ENCODE data around the gene HRNR.

The HRNR gene

GRCh38 chr1:152188673-152189591 is 35.1 kb downstream of the HRNR start:
- DNase-seq (ENCODE audit: low read depth): peak; percentile 53

DNA sequence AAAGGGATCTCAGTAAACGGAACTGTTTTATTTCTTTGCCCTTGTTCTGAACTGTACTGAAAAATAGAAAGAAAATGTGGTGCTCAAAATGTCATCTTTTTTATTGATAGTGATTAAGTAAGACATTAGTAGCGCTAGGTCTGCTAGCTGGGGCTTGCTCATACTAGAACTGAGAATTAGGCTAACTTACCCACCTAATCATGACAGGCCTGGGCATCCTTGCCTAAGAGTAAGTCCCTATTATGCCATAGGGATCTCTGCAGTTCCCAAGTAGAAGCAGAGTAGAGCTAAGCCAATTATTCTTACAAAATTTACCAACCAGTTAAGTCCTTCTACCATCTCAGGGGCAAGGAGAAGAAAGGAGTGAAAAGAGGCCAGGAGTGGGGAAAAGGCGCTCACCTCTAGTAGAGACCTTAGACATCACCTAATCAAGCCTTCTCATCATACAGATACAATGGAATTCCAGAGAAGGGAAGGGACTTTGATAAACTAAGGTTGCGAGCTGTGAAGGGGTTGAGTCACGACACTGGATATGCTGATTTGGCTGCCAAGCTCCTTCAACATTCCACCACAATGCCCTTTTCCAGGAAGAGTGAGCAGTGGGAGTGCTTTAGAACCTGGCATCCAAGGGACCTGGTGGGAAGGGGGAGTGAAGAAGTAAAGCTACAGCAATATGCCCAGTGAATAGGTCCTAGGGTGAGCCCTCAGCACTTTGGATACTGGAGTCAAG is 37.3 kb downstream of the HRNR start:
- no peak for DNase-seq (ENCODE audit: low read depth)

- DNase-seq (ENCODE audit: low read depth): no peak
Observed at GRCh38 chr1:152185544-152186391, 38.2 kb downstream of the HRNR start.

- no peak for DNase-seq (ENCODE audit: low read depth)
Observed at GRCh38 chr1:152182944-152183361, 41.0 kb downstream of the HRNR start.

GRCh38 chr1:152182431-152182830 is 41.6 kb downstream of the HRNR start:
- no peak for DNase-seq (ENCODE audit: low read depth)

DNA sequence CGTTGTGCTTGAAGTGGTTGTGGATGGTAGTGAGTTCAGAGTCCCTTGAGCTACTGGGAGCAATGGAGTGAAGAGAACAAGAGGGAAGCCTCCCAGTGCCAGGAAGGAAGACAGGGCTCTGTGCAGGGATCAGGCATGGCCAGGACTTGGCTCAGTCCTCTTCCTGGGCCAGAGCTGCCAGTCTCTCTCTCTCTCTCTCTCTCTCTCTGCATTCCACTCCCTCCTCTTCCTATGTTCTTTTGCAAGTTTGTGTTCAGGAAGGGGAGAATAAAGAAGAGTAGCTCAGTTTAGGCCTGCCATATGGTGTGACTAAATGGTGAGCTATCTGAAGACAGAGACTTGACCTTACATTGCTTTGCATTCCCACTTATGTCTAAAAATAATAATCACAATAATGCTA is 44.4 kb downstream of the HRNR start:
- no peak for DNase-seq (ENCODE audit: low read depth)

DNA sequence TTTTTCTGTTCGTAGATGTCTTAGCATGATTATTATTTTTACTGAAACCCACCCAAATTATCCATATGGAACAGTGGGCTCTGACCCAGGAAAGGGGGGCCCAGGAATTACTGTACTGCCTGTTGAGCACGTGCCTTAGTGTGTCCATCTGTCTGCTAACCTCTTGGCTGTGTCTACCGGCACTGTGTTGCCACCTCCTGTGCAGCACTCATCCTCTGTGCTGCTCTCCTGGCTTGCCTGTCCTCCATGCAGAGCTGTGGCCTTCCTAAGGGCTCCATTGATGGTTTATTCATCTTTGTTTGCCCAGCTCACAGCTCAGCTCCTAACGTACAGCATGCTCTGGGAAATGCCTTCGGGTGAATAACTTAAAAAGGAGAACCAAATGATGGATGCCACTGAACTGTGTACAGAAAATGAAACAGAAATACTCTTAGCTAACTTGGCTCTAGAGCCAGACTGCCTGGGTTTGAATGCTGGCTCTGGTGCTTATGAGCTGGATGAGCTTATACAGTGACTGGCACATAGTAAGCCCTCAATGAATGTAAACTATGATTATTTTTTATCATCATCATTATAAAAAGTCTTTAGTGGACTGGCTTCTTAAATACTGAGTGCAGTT is 53.6 kb downstream of the HRNR start:
- DNase-seq (ENCODE audit: low read depth): no peak

DNA sequence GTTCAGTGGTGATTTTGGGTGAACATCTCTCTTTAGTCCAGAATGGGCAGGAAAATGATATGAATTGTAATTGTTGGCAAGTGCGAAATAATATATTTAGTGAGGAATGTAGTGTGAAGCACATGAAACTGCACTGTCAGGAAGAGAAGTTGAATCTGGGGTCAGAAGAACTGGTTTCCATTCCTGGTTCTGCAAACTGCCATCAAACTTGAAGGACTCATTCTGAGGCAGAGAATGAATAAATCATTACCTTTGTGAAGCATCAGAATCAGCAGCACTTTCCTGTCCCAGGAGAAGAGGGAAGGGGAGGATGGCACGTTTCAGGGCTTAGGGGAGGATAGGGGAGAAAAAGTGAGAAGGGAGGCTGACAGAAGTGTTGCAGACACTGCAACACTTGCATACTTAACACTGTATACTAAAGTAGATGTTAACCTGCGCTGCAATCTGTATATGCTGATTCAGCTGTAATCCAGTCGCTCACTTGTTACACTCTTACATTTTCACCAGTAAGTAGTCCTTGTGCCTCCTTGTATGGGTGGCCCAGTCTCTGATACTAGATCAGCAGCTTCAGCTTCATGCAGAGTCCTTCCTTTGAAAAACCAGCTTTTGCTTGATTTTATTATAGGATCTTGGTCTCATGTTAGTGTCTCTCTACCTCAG is 54.5 kb downstream of the HRNR start:
- DNase-seq (ENCODE audit: low read depth): no peak

- DNase-seq (ENCODE audit: low read depth): no peak
Observed at GRCh38 chr1:152168535-152168868, 55.5 kb downstream of the HRNR start.

DNA sequence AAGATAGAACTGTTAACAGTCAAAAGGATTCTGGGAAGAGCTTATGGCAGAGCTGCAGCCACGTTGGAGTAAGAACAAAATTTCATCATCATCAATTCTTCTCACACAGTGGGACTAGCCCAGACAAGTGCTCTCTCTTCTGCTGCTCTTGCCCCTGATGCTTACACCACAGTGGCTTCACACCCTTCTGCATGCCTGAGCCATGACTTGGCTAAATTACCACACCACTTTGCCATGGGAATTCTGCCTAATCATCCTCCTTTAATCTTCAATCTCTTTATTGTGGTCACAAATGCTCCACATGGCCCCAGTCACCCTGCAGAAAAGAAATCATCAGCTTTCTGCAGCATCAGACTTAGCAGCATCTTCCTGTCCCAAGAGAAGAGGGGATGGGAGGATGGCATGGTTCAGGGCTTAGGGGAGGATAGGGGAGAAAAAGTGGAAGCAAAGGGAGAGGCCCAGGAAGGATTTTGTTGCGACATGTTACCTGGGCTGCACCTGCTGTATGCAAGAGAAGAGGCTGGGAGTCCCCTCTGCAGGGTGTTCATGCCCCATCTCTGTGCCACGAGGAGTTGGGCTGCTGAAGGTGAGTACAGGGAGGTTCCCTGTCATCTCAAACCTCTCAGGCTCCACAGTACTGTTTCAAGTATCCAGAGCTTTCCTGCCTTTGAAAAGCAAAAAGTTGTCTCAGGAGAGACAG is 56.0 kb downstream of the HRNR start:
- no peak for DNase-seq (ENCODE audit: low read depth)

GRCh38 chr1:152166966-152167365 is 57.0 kb downstream of the HRNR start:
- DNase-seq (ENCODE audit: low read depth): no peak

DNA sequence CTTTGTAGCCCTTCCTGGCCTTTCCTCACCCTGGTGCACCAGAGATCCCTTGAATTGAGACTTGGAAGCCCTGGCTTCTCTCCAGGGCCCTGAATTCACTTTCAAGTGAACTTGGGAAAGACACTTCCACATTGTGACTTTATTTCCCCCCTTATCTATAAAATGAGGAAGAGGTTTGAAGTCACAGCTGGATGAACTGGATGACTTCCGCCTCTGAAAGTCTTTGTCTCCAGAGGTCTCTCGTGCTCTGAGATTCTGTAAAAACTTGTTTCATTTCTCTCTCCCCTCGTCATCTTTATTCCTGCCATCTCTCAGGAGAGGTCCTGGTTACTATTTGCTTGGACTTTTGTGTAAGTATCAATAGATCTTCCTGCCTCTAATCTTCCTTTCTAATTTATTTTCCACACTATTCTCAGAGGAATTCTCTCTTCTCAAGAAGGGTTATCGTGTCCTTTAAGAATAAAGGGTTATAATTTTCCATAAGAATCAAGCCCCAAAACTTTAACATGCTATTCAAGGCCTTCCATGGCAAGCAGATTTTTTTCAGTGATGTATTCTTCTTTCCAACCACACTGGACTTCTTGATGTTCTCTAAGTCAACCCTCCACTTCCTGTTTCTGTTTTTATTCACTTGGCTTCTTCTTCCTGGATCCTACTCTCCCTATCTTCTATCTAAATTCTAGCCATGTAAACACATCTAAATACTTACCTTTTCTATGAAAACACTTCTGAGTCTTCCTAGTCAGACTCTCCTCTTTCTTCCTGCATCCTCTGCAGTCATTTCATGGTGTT is 58.5 kb downstream of the HRNR start:
- no peak for DNase-seq (ENCODE audit: low read depth)

DNA sequence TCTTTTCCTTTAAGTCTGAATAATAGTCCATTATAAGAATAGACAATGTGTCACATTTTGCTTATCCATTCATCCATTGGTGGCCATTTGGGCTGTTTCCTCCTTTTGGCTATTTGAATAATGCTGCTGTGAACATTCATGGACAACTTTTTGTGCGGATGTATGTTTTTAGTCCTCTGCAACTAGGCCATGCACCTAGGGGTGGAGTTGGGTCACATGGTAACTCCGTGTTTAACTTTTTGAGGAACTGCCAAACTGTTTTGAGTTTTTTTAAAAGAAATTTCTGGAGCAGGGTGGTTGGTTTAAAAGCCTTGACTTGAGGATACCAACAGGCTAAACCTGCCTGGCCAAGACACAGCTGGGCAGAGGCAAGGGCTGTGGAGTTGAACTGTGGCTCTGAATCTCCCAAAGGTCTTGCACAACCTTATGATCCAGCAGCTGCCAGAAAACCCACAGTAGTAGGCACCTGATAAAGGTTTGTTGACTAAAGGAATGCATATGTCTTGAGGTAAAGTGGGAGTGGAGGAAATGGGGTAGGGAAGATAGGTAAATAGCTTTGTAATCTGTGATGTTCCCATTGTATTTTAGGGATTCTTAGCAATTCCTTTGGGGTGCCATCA is 59.4 kb downstream of the HRNR start:
- DNase-seq (ENCODE audit: low read depth): no peak

- no peak for DNase-seq (ENCODE audit: low read depth)
Observed at GRCh38 chr1:152162792-152163463, 61.1 kb downstream of the HRNR start.

Measured in T follicular helper cell (primary cell).